Breast epithelium (tissue), 4 donors: Measurements from ENCODE around the gene ZNF638. TPM values are rescaled to one million over a fixed set of nuclear protein-coding genes. Genes with fewer than 3 reads are reported as not detected.
"Not testable (repeated sequence)": the region's sequence is repeated elsewhere in the genome, so short reads cannot be mapped to it uniquely, and the experiment has no call there.

Experiments used
- DNase-seq, 2 donors: peaks; one replicate each; pipeline ENCODE4 v3.0.0-alpha.2; 2019; ENCODE audit warnings: low spot score in 2 of 2
- H3K27ac ChIP-seq, 2 donors: fragments of 200-600 bp; sonication (generic) in 1 of 2; one replicate each; pipeline ENCODE4 v1.5.1; 2016 to 2019; ENCODE audit warnings: mild to moderate bottlenecking in 1 of 2
- H3K27me3 ChIP-seq, 2 donors: fragments of 200-600 bp; sonication (generic) in 1 of 2; one replicate each; pipeline versions ENCODE4 v1.5.1 to v1.6.0; 2017 to 2019; ENCODE audit warnings: control low read depth in 1 of 2, mild to moderate bottlenecking in 1 of 2
- H3K36me3 ChIP-seq: fragments of 200-600 bp; one replicate; pipeline ENCODE4 v1.5.1; 2019
- H3K4me1 ChIP-seq, 2 donors: fragments of 200-600 bp; sonication (generic); one replicate each; pipeline ENCODE4 v1.5.1; 2016 to 2019; ENCODE audit warnings: control low read depth in 1 of 2
- H3K4me3 ChIP-seq, 3 donors: fragments of 200-600 bp; sonication (generic); 1 replicate in 2 of 3; 2 replicates in 1 of 3; pipeline ENCODE4 v1.5.1; 2016 to 2019; ENCODE audit warnings: mild to moderate bottlenecking in 3 of 3, moderate library complexity in 2 of 3
- H3K9me3 ChIP-seq, 2 donors: fragments of 200-600 bp; sonication (generic) in 1 of 2; one replicate each; pipeline ENCODE4 v1.5.1; 2016 to 2019; ENCODE audit warnings: control low read depth in 1 of 2
- CTCF ChIP-seq, 3 donors: fragments of 450-650 bp; IDR thresholded peaks; one replicate each; pipeline ENCODE4 v1.5.1; 2016 to 2017; ENCODE audit warnings: antibody characterized with exemption in 3 of 3, mild to moderate bottlenecking in 3 of 3, moderate library complexity in 3 of 3
- POLR2A ChIP-seq: fragments of 450-650 bp; IDR thresholded peaks from one replicate; pipeline ENCODE4 v1.6.1; 2016; ENCODE audit warnings: antibody characterized with exemption, mild to moderate bottlenecking, moderate library complexity
- POLR2AphosphoS5 ChIP-seq, 3 donors: sonication (generic); formaldehyde crosslinking; IDR thresholded peaks; one replicate each; pipeline ENCODE4 v1.6.1; 2017; ENCODE audit warnings: antibody characterized with exemption in 3 of 3
- intact Hi-C: fragments of 100-400 bp; cut with DNase I; formaldehyde crosslinking; loops from one replicate; pipeline ENCODE4 v1.15.1; 2023; ENCODE audit warnings: low total_unique reads
- total RNA-seq, 3 donors: library from RNA; depleted of rRNA; stranded (reverse); fragments of >200 nt; gene quantifications; one replicate each; pipeline ENCODE4 v1.1.0, GENCODE V29; 2016

ZNF638 gene
- total RNA-seq, 3 donors from 2014 or later: 203 to 290 (median 266) TPM

GRCh38 chr2:71330585-71331330 lies 824 bp upstream of the ZNF638 start:
- H3K4me1 ChIP-seq: peaks cover 0 to 6% of the 10 kb centered on the region in 2 donors
- H3K9me3 ChIP-seq: no peaks in the 10 kb centered on the region
- peak overlapping the region; percentile 88 to 93 (median 91) for H3K4me3 ChIP-seq
- intact Hi-C loops: no loop called here
- H3K27me3 ChIP-seq: no peaks in the 10 kb centered on the region
- no peak for TF ChIP-seq POLR2A
- no peaks in the 10 kb centered on the region for H3K36me3 ChIP-seq
- peak overlapping the region in 1 of 2 donors; percentile 99 for H3K27ac ChIP-seq
- DNase-seq: no peak

- intact Hi-C loops: not testable (repeated sequence)
- H3K27ac ChIP-seq: peak overlapping the region in 1 of 2 donors; percentile 99
Observed at GRCh38 chr2:71331331-71331580, 326 bp upstream of the ZNF638 start.

GRCh38 chr2:71332435-71332796 lies 834 bp downstream of the ZNF638 start:
- intact Hi-C loops: no loop called here
- Histone ChIP-seq H3K27me3 (no peaks in the 10 kb centered on the region), H3K36me3 (no peaks in the 10 kb centered on the region), H3K9me3 (no peaks in the 10 kb centered on the region), H3K4me3 (peak overlapping the region; percentile 88 to 93 (median 91)), H3K27ac (peak overlapping the region; percentile 96 to 99), H3K4me1 (peaks cover 0 to 6% of the 10 kb centered on the region in 2 donors)
- no peak for TF ChIP-seq POLR2AphosphoS5 (IDR thresholded peaks at IDR 0.05)
- no peak for TF ChIP-seq POLR2A
- no peak for TF ChIP-seq CTCF (IDR thresholded peaks at IDR 0.05)
- no peak for DNase-seq

More at GRCh38 chr2:71331331-71331580, 326 bp upstream of the ZNF638 start:
- H3K9me3 ChIP-seq, H3K36me3 ChIP-seq, H3K27me3 ChIP-seq, H3K4me1 ChIP-seq, DNase-seq: not testable (repeated sequence)
- H3K4me3 ChIP-seq: peak overlapping the region; percentile 88 to 93 (median 91)

GRCh38 chr2:71333619-71334018 lies 2.0 kb downstream of the ZNF638 start:
- Histone ChIP-seq H3K9me3 (no peaks in the 10 kb centered on the region), H3K36me3 (no peaks in the 10 kb centered on the region), H3K27me3 (no peaks in the 10 kb centered on the region), H3K4me3 (peak overlapping the region; percentile 88 to 93 (median 91)), H3K4me1 (peaks cover 0 to 6% of the 10 kb centered on the region in 2 donors), H3K27ac (no peak overlapping the region)
- intact Hi-C loops: no loop called here
- DNase-seq: no peak
- TF ChIP-seq POLR2AphosphoS5 (IDR thresholded peaks at IDR 0.05) (no peak), POLR2A (no peak), CTCF (IDR thresholded peaks at IDR 0.05) (no peak)

- no peak for DNase-seq
- peak overlapping the region in 2 of 3 donors; percentile 18 to 44 for H3K4me3 ChIP-seq
- H3K36me3 ChIP-seq: no peaks in the 10 kb centered on the region
- H3K4me1 ChIP-seq: peaks cover 0 to 6% of the 10 kb centered on the region in 2 donors
- TF ChIP-seq POLR2A (no peak), POLR2AphosphoS5 (IDR thresholded peaks at IDR 0.05) (no peak), CTCF (IDR thresholded peaks at IDR 0.05) (no peak)
- H3K27ac ChIP-seq: peak overlapping the region; percentile 1 to 41
- intact Hi-C loops: no loop called here
- no peaks in the 10 kb centered on the region for H3K9me3 ChIP-seq
- H3K27me3 ChIP-seq: no peaks in the 10 kb centered on the region
Observed at GRCh38 chr2:71336384-71336783, 4.8 kb downstream of the ZNF638 start.

GRCh38 chr2:71336802-71337201 lies 5.2 kb downstream of the ZNF638 start:
- Histone ChIP-seq H3K27me3 (no peaks in the 10 kb centered on the region), H3K4me3 (peak overlapping the region in 2 of 3 donors; percentile 18 to 44), H3K27ac (peak overlapping the region; percentile 1 to 41), H3K9me3 (no peaks in the 10 kb centered on the region), H3K36me3 (no peaks in the 10 kb centered on the region), H3K4me1 (peaks cover 0 to 6% of the 10 kb centered on the region in 2 donors)
- intact Hi-C loops: no loop called here
- no peak for DNase-seq
- TF ChIP-seq POLR2A (no peak), POLR2AphosphoS5 (IDR thresholded peaks at IDR 0.05) (no peak), CTCF (IDR thresholded peaks at IDR 0.05) (no peak)
